Measurements from ENCODE around the gene NUP155. TPM values are rescaled to one million over a fixed set of nuclear protein-coding genes. Genes with fewer than 3 reads are reported as not detected.
"Not testable (repeated sequence)": the region's sequence is repeated elsewhere in the genome, so short reads cannot be mapped to it uniquely, and the experiment has no call there.

The NUP155 gene
- total RNA-seq: 10 to 100 TPM; 21.6 to 26.0 TPM
- polyA plus RNA-seq (2013, experiment 1 of 2): 12.1 TPM
- 13.1 TPM for polyA plus RNA-seq (2013, experiment 2 of 2)
- 46.0 to 421 (median 87.2) reads per million in 172 experiments for total RNA-seq

DNA sequence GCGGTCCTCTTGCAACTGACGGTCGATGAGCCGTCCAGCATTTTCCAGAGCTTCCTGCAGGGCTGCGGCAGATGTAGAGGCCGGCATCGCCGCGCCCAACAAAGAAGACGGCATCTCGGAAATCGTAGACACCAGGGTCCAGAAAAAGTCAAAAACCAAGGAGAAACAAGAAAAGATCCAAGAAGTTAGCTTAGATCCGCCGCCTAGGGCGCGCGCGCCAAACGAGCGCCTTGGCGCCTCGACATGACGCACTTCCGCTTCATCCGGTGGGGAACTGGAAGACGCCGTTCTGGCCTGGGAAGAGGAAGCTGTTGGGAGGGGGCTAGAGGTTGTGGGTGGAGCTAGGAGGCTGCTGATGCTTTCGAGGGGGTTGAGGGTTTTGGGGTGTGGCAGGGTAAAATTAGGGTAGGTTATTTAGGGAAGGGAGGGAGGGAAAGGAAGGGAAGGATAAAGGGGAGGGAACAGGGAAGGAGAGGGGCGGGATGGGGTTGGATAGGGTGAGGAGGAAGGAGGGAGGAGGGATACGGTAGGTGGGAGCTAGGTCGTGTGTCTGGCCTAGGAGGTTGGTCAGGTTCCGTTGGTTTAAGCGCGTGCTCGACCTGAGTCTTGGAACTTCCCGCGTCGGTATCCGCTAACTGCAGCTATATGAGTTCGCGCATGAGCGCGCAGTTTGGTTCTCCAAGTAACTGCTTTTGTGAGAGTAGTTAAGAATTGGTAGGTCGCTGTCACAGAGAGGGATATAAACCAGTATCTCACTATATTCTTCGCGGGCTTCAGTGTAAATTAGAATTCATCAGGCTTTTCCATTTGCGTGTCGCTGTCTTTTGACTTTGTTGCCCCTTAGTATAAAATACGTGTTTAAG is at the start of gene NUP155:
TSS of gene NUP155 (minus strand) at position 243 of the 863 bp plus-strand sequence. CDS start at position 114, 129 bp downstream.
- ATAC-seq (ENCODE audit: poor library complexity): peak; percentile 93
- H3K27me3 Mint-ChIP-seq: no peaks in the 10 kb centered on the region

DNA sequence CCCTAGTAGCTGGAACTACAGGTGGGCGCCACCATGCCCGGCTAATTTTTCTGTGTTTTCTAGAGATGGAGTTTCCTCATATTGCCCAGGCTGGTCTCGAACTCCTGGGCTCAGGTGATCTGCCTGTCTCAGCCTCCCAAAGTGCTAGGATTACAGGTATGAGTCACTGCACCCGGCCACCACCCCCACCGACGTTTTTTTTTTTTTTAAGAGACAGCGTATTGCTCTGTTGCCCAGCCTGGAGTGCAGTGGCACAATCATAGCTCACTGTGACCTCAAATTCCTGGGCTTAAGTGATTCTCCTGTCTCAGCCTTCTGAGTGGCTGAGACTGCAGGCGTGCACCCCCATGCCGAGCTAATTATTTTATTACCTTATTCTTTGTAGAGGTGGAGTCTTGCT is 46.4 kb upstream of the NUP155 start:
- ATAC-seq (ENCODE audit: poor library complexity): no peak
- peaks cover 15% of the 10 kb centered on the region for H3K36me3 ChIP-seq (ENCODE audit: insufficient read depth, low read length)
- H3K27me3 ChIP-seq (ENCODE audit: control insufficient read depth in 1 of 2, insufficient read depth in 2 of 2, low read length in 2 of 2): no peaks in the 10 kb centered on the region
- Mint-ChIP-seq H3K4me3 (no peak overlapping the region), H3K27me3 (no peaks in the 10 kb centered on the region), H3K4me1 (ENCODE audit: low read depth) (no peaks in the 10 kb centered on the region), H3K36me3 (ENCODE audit: low read depth) (peaks cover 42% of the 10 kb centered on the region), H3K27ac (no peak overlapping the region), H3K9me3 (no peaks in the 10 kb centered on the region)
- TF ChIP-seq, protein P1, sequence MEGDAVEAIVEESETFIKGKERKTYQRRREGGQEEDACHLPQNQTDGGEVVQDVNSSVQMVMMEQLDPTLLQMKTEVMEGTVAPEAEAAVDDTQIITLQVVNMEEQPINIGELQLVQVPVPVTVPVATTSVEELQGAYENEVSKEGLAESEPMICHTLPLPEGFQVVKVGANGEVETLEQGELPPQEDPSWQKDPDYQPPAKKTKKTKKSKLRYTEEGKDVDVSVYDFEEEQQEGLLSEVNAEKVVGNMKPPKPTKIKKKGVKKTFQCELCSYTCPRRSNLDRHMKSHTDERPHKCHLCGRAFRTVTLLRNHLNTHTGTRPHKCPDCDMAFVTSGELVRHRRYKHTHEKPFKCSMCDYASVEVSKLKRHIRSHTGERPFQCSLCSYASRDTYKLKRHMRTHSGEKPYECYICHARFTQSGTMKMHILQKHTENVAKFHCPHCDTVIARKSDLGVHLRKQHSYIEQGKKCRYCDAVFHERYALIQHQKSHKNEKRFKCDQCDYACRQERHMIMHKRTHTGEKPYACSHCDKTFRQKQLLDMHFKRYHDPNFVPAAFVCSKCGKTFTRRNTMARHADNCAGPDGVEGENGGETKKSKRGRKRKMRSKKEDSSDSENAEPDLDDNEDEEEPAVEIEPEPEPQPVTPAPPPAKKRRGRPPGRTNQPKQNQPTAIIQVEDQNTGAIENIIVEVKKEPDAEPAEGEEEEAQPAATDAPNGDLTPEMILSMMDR (IDR thresholded peaks at IDR 0.05): no peak
- no peak for DNase-seq
- no peaks in the 10 kb centered on the region for H3K4me1 ChIP-seq (ENCODE audit: insufficient read depth, low read length)
- H3K9me3 ChIP-seq (ENCODE audit: control insufficient read depth in 1 of 2, insufficient read depth in 1 of 2, low read length in 2 of 2): no peaks in the 10 kb centered on the region
- H3K27ac ChIP-seq (ENCODE audit: low read depth in 1 of 2, low read length in 2 of 2): no peak overlapping the region
- intact Hi-C loops (cut with DNase I, micrococcal nuclease): no loop called here
- no peak overlapping the region for H3K4me3 ChIP-seq (ENCODE audit: low read length)
- ChIA-PET POLR2A (no interaction called here), CTCF (interaction anchor here (0.5 kb wide), 1 partner anchor 156 kb away, joined by 3 read pairs; no protein-coding TSS in a partner anchor)

More for the DNA sequence above, at the start of gene NUP155:
- Mint-ChIP-seq H3K27ac (peak within 1 kb of the TSS; percentile 96), H3K9me3 (no peaks in the 10 kb centered on the region), H3K4me3 (peak within 1 kb of the TSS; percentile 97), H3K36me3 (ENCODE audit: low read depth) (peaks cover 11% of the 10 kb centered on the region), H3K4me1 (ENCODE audit: low read depth) (peaks cover 36% of the 10 kb centered on the region)
- H3K27me3 ChIP-seq (ENCODE audit: control insufficient read depth in 1 of 2, insufficient read depth in 2 of 2, low read length in 2 of 2): no peaks in the 10 kb centered on the region
- peak; percentile 75 to 96 (median 85) for DNase-seq
- peak within 1 kb of the TSS; percentile 86 for H3K27ac ChIP-seq (ENCODE audit: low read depth in 1 of 2, low read length in 2 of 2)
- no peaks in the 10 kb centered on the region for H3K36me3 ChIP-seq (ENCODE audit: insufficient read depth, low read length)
- intact Hi-C loops (cut with DNase I, micrococcal nuclease): loop anchor here (1.0 to 5.0 kb wide), 4 partner anchors 8 to 1219 kb away; partner anchors contain the start of genes NIPBL (in 2 of the 2), WDR70 (in 2 of the 2), LMBRD2 (in 1 of the 2) and NADK2 (in 1 of the 2)
- POLR2A ChIA-PET: interaction anchor here (0.6 to 1.9 kb wide), 13 partner anchors 8 to 1130 kb away, joined by 3 to 43 read pairs (median 4); partner anchors contain the start of genes CPLANE1, NADK2, NIPBL and WDR70
- H3K4me1 ChIP-seq (ENCODE audit: insufficient read depth, low read length): peaks cover 27% of the 10 kb centered on the region
- TF ChIP-seq, protein P1 (IDR thresholded peaks at IDR 0.05): no peak
- H3K9me3 ChIP-seq (ENCODE audit: control insufficient read depth in 1 of 2, insufficient read depth in 1 of 2, low read length in 2 of 2): no peaks in the 10 kb centered on the region
- CTCF ChIA-PET: interaction anchor here (1.2 to 3.0 kb wide), 3 partner anchors 8 to 1129 kb away, joined by 4 to 43 read pairs (median 4); partner anchors contain the start of genes NADK2 and WDR70
- peak within 1 kb of the TSS; percentile 95 for H3K4me3 ChIP-seq (ENCODE audit: low read length)

DNA sequence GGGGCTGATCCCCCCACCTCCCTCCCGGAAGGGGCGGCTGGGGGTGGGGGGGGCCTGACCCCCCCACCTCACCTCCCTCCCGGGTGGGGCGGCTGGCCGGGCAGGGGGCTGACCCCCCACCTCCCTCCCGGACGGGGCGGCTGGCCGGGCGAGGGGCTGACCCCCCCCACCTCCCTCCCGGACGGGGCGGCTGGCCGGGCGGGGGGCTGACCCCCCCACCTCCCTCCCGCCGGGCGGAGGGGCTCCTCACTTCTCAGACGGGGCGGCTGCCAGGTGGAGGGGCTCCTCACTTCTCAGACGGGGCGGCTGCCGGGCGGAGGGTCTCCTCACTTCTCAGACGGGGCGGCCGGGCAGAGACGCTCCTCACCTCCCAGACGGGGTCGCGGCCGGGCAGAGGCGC is 44.5 kb upstream of the NUP155 start:
- CTCF ChIA-PET; DNase-seq; H3K27ac ChIP-seq (ENCODE audit: low read depth in 1 of 2, low read length in 2 of 2); H3K27me3 Mint-ChIP-seq; intact Hi-C loops (cut with DNase I, micrococcal nuclease); POLR2A ChIA-PET; H3K9me3 ChIP-seq (ENCODE audit: control insufficient read depth in 1 of 2, insufficient read depth in 1 of 2, low read length in 2 of 2); H3K27me3 ChIP-seq (ENCODE audit: control insufficient read depth in 1 of 2, insufficient read depth in 2 of 2, low read length in 2 of 2); ATAC-seq (ENCODE audit: poor library complexity); H3K4me1 Mint-ChIP-seq (ENCODE audit: low read depth); H3K4me3 ChIP-seq (ENCODE audit: low read length); H3K4me1 ChIP-seq (ENCODE audit: insufficient read depth, low read length); H3K9me3 Mint-ChIP-seq; H3K27ac Mint-ChIP-seq; H3K4me3 Mint-ChIP-seq: not testable (repeated sequence)
- H3K36me3 Mint-ChIP-seq (ENCODE audit: low read depth): peaks cover 31% of the 10 kb centered on the region
- H3K36me3 ChIP-seq (ENCODE audit: insufficient read depth, low read length): peaks cover 12% of the 10 kb centered on the region

Data from CD4-positive, alpha-beta T cell (primary cell).